NCI-H69 (cell line): Measurements from ENCODE around the gene OR4D10.
"Not testable (repeated sequence)": the region's sequence is repeated elsewhere in the genome, so short reads cannot be mapped to it uniquely, and the experiment has no call there.

Experiments used
- DNase-seq: peaks from one replicate; lab custom pipeline; 2025; lab: John Stamatoyannopoulos, UW

The OR4D10 gene

DNA sequence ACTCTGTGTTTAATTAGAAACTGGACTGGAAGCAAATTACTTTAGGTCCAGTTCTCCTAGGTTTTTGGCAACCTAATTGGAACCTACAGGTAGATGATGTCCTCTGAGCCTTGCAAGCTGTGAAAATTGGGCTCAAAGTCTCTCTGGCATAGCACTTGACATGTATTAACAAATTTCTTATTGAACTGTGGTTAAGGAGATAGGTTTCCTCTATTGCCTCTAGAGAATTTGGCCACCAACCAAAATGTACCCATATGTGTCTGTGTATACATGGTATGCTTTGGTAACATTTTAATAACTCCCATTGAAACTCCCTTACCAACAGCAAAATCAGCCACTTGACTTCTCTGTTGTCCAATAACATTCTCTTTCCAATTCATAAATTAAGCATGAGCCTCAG is at the start of gene OR4D10:
TSS of gene OR4D10 (plus strand) at position 301 of the 400 bp plus-strand sequence. CDS start 4,115 bp downstream, outside the sequence.
- no peak for DNase-seq

DNA sequence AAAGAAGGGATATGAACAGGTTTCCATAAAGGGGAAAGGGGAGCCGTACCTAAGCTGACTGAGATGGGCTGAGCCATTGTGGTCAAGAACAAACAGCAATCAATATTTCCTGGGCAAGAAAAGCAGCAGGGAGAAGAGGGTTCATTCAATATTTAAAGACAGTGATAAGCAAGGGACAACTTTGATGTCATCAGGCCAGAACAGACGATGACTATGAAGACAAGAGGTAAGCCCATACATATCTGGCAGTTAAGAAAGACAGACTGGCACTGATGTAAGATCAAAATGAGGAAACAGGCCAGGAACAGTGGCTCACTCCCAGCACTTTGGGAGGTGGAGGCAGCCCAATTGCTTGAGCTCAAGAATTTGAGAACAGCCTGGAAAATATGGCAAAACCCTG is 49.3 kb upstream of the OR4D10 start:
- DNase-seq, result no peak

- no peak for DNase-seq
Observed at GRCh38 chr11:59425131-59425530, 48.0 kb upstream of the OR4D10 start.

GRCh38 chr11:59426361-59427067 is 46.6 kb upstream of the OR4D10 start, which contains the start of gene OR5A2:
Gene OR5A2 (minus strand): TSS chr11:59426413. CDS start chr11:59422953, 3,460 bp downstream.
- peak; percentile 32 for DNase-seq

GRCh38 chr11:59427068-59427382 is 46.1 kb upstream of the OR4D10 start:
- no peak for DNase-seq

DNA sequence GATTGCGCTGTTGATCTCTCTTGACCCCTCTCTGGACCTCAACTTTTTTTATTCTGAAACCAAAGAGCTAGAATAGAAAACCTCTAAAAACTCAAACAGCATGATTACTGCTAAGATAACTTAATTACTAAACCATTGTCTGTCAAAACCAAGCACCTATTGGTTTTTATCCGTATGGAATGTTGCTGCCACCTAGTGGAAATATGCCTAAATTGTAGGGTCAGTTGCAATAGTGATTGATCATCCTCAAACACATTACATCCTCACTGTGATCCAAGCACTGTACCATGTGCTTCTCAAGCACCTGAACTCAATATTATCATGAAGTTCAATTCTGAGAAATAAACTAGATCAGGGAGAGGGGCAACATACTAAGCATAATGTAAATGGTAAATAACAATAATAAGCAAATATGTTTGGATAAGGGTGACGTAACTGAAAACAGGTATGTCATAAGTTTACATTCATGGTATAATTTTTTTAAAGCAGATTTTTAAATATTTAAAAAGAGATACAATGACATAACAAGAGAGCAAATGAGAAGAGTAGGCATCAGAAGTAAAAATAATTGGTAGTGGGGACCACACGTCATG is 43.1 kb upstream of the OR4D10 start:
- peak; percentile 57 for DNase-seq

DNA sequence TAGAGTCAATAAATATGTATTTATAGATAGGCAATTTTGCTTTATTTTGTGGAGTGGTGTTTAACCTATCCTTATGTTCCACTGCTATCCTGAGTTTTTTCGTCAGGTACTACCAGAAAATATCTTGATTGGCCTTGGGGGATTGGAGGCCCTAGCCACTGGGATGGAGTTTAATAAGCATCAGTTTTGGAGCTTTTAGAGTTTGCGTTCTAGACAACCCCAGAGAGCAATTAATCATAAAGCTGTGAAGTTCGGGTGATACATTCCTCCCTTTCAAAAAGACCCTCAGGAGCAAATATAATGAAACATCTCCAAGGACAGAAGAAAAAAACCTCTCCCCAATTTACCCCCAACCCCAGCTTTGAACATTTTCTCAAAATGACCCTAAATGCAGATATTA is 36.9 kb upstream of the OR4D10 start, which contains the start of gene OR5A1:
TSS of gene OR5A1 (plus strand) at position 301 of the 400 bp plus-strand sequence. CDS start 6,700 bp downstream, outside the sequence.
- DNase-seq, result no peak

DNA sequence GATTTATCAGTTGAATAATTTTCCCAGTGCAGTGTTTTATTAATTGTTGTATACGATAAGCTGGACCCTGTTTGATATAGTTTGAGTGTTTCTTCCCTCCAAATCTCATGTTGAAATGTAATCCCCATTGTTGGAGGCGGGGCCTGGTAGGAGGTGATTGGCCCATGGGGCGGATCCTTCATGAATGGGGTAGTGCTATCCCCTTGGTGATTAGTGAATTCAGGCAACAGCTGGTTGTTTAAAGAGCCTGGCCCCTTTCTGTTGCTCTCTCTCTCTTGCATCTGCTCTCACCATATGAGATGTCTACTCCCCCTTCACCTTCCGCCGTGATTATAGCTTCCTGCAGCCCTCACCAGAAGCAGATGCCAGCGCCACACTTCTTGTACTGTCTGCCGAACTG is 35.3 kb upstream of the OR4D10 start:
- DNase-seq, result peak; percentile 21

GRCh38 chr11:59445624-59446023 is 27.5 kb upstream of the OR4D10 start:
- DNase-seq, result not testable (repeated sequence)

- no peak for DNase-seq
Observed at GRCh38 chr11:59448484-59448883, 24.6 kb upstream of the OR4D10 start.

DNA sequence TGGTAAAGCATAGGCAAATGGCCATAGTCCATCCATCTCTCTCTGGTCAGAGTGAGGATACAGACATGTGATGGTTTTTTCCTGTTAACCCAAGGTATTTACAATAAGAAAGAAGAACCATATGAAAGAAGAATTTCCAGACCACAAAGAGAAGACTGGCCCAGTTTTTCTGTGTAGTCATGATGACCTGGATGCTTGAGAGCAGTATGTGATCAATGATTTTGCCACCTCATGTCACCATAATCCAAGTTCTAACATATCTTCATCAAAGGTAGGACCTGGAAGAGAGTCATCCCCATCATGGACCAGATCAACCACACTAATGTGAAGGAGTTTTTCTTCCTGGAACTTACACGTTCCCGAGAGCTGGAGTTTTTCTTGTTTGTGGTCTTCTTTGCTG is 16.5 kb upstream of the OR4D10 start, which contains the start of gene OR4D6:
TSS of gene OR4D6 (plus strand) at position 301 of the 400 bp plus-strand sequence. CDS start at position 301, 0 bp downstream.
- no peak for DNase-seq

GRCh38 chr11:59459916-59460315 is 13.2 kb upstream of the OR4D10 start:
- no peak for DNase-seq

- no peak for DNase-seq
Observed at GRCh38 chr11:59463190-59463641, 9.9 kb upstream of the OR4D10 start.

GRCh38 chr11:59475176-59475575 is 2.1 kb downstream of the OR4D10 start:
- DNase-seq, result no peak

DNA sequence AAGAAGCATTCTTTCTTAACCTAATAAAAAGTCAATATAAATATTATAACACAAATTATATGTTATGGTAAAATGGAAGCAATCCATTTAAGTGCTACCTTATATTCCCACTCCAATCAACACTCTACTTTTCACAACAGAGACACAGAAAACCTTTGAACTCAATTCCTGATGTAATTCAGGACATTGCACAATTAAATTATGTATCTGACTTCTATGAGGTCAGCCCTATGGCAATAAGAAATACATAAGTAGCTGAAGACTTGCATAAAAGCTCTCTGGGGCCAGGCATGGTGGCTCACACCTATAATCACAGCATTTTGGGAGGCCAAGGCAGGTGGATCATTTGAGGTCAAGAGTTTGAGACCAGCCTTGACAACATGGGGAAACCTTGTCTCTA is 6.8 kb downstream of the OR4D10 start:
- no peak for DNase-seq

DNA sequence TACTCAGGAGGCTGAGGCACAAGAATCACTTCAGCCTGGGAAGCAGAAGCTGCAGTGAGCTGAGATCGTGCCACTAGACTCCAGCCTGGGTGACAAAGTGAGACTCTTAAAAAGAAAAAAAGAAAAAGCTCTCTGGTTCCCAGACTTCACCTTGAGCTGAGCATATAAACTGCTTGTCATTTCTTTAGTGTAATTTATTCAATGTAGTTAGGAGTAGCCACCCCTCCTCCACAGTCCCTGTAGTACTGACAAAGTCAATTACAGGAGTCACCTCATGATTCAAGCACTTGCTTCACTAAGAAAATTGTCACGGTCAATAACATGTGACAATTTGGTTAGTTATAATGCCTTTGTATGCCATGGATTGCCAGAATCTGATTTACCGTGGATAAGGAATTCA is 7.2 kb downstream of the OR4D10 start:
- DNase-seq, result no peak

DNA sequence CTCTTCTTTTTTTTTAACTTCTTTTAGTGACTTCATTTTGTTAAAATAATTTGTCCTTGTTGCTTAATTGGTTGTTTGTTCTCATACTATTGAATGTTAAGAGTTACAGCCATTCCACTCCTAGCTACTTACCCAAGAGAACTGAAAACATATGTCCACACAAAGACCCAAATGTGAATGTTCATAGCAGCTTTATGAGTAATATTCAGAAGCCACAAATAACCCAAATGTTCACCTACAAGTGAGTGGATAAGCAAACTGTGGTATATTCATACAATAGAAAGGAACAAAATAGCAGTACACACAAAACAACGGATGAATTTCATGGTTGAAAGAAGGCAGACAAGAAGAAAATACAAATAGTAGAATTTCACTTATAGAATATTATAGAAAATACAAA is 28.8 kb downstream of the OR4D10 start:
- DNase-seq, result no peak

GRCh38 chr11:59503276-59503675 is 30.2 kb downstream of the OR4D10 start, which contains the start of gene OR4D11:
Gene OR4D11 (plus strand): TSS chr11:59503576. CDS start chr11:59503576, 0 bp downstream.
- DNase-seq, result no peak

GRCh38 chr11:59510941-59511589 is 38.0 kb downstream of the OR4D10 start, which contains the start of gene OR4D9:
Gene OR4D9 (plus strand): TSS chr11:59511539. CDS start chr11:59514913, 3,374 bp downstream.
- DNase-seq, result no peak

GRCh38 chr11:59511675-59512074 is 38.6 kb downstream of the OR4D10 start:
- no peak for DNase-seq

- not testable (repeated sequence) for DNase-seq
Observed at GRCh38 chr11:59520139-59520538, 47.0 kb downstream of the OR4D10 start.

DNA sequence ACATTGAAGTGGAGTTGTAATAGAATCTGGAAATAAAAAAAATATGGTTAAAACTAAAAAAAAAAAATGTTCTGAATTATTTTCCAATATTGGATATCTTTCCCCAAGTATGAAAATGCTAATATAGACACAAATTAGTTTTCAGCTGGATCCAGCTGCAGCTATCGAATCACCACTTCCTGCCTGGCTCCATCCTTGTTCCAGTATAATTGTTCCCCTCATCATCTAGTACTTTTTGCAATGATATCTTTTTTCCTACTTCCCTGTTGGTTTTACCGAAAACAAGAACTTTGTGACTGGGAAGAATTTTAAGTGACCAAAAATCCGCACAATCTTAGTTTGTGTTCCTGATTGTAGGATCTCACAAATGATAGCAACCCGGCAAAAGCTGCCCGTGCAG is 47.6 kb downstream of the OR4D10 start:
- no peak for DNase-seq

GRCh38 chr11:59523541-59523940 is 50.4 kb downstream of the OR4D10 start:
- no peak for DNase-seq
